Glomerular visceral epithelial cell (primary cell): ENCODE data around the gene ACLY.

Experiments used
- DNase-seq: peaks from one replicate; pipeline ENCODE4 v3.0.0-alpha.2; 2016; ENCODE audit errors: extremely low spot score

Gene ACLY

DNA sequence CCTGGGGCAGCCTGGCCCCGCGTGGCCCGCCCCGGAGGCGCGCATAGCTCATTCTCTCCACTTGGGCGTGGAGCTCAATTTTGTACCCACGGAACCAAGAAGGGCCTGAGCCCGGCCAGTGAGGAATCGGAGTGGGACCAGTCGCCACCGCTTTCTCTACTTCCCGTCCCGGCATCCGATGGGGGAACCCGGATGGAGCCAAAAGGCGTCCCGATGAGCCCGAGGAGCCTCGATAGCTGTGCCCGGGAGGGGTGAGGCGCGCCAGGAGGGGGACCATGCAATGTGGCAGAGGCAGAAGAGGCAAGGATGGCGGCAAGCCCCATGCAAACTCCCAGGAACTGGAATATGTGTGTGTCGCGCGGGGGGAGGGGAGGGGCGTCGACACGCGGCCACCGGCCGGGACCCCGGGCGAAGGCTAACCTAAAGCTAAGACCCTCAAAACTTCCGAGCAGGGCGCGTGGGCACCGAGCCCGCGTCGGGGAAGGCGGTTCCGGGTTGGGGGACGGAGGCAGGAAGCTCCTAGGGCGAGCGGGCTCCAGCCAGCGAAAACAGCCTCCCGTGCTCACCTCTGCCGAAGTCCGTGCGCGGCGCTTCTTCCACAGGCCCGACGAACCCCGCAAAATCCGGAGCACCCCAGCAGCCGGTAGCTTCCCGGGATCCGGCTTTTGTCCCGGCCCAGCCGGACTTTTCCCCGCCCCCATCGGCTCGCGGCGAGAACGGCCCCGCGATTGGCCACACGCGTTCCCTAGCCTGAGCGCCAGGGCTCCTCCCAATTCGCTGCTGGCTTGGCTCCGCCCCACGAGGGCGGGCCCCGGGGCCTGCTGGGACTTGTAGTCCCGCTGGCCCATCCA is at the start of gene ACLY:
ACLY (minus strand) TSS at position 638 of the 851 bp plus-strand sequence. CDS start 5,078 bp downstream, outside the sequence.
- DNase-seq, result peak; percentile 98

DNA sequence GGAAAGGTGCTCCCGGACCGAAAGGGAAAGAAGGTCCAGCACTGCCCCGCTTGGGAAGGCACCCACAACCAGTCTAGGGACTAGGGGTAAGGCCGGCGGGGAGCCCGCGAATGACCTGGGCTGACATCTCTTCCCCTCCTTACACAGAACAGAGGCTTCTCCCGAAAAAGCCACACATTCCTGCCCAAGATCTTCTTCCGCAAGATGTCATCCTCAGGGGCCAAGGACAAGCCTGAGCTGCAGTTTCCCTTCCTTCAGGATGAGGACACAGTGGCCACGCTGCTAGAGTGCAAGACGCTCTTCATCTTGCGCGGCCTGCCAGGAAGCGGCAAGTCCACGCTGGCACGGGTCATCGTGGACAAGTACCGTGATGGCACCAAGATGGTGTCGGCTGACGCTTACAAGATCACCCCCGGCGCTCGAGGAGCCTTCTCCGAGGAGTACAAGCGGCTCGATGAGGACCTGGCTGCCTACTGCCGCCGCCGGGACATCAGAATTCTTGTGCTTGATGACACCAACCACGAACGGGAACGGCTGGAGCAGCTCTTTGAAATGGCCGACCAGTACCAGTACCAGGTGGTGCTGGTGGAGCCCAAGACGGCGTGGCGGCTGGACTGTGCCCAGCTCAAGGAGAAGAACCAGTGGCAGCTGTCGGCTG is 49.3 kb upstream of the ACLY start:
- no peak for DNase-seq

DNA sequence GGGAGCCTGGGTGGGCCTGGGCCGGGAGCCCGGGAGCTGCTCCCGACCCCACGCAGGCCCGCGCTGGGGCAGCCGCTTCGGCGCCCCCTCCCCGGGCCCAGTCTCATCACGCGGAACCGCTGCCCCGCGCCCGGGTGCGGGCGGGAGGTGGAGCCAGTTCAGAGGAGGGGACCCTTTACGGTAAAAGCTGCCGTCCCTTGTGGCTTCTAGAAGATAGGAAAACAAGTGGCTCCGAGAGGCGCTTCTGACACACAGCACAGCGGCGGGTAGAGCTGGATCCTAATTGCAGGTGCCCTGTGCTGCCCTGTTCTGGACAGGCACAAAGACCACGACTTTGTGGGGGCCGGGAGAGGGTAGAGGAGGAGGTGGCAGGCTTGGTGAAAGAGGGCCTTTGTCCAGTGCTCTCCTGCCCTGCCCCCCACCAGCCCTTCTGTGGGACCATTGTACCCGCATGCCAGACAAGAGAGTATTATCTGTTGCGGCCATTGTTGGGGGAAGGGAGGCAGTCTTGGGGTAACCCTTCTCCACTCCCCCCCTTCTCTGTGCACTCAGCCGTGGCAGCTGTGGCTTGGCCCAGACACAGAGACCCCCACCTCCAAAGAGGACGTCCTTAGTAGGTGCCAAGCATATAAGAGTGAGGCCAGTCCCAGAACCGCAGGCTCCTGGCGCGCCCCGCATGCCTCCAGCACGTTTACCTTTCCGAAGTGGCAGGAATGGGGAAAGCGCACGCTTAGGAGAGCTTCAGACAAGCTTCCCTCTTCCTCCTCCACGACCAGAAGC is 48.6 kb upstream of the ACLY start:
- DNase-seq, result peak; percentile 28

DNA sequence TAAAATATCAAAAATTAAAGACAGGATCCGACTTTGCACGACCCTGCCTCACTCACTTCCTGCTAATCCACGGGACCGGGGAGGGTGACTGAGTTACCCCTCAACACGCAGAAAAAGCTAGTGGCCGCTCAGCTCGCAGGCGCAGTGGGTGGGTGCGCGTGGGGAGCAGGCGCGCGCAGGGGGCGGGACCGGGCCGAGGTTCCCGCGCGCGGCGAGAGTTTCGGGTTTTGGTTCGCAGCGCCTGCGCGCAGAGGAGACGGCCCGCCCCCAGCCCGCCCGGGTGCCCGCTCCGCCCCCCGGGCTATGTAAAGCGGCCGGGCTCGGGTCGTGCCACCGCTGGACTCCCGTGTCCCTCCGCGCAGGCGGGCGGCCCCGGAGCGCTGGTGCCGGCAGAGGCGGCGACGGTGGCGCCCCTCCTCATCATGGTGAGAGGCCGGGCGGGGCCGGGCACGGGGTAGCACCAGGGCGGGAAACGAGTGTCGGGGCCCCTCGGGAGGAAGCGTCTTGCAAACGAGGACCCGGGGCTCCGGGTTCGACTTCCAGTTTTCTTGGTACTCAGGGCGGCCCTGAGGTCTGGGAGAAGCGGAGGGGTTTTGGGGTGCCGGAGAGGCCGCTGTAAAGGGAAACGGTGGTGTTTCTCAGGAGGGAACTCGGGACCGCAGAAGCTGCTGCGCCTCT is 47.9 kb upstream of the ACLY start, which contains the start of gene CNP:
CNP (plus strand) TSS at position 333 of the 678 bp plus-strand sequence; CDS start at position 423, 90 bp downstream.
- peak; percentile 92 for DNase-seq

DNA sequence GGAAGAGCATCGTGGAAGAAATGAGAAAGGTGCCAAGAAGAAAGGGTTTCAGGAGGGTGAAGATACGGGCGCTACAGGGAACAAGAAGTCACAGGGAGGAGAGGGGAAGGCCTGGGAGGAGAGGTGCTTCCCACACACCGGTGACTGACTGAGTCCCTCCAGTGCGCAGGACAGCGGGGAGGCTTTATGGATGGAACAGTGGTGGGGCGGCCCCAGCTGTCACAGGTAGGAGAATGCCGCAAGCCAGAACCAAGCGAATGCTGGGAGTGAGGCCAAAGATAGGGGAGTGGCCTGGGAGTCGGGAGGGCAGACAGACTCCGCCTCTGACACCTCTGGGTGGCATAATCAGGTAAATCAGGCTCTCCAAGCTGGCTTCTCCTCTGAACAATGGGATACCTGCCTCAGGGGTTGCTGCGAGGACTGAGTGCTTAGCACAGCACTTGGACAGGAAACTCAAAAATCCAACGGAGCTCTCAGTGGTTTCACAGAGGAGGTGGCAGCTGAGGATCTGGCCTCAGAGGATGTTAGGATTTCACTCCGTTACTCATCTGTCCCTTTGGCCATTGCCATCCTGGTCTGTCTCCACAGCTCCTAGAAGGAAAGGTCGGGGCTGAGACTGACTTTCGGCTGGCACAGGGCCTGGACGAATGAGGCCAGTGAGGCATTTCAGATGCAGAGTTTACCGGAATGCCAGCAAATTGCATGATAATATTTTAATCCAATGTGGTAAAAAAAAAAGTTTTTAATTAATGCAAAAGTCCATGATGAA is 47.1 kb upstream of the ACLY start:
- DNase-seq, result peak; percentile 68

DNA sequence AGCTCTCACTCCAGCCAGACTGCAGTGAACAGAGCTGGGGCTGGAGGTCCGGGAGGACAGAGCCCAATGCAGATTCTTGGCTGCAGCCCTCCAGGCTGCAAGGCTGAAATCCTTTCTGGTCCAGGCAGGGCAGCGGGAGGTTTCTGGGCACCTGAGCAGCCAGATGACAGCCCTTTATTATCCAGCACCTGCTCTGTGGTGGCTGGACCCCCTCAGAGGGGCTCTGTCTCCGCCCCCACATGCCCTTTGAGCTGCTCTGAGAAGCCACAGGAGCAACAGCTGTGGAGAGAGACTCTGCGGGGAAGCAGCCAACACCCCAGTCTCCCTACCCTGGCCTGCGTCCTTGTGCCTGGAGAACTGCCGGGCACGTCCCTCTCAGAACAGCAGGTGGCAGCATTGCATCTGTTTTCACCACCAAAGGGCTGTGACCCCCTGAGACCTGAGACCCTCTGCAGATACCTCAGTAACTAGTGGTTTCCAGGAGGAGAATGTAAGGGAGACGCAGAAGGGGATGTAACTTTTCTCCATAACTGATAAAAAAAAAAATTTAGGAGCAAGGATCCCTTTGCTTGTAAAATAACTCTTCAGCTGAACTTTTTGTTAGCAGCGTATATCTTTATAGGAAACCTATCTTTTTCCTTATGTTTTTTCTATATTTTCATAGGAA is 44.1 kb upstream of the ACLY start:
- peak; percentile 62 for DNase-seq

DNA sequence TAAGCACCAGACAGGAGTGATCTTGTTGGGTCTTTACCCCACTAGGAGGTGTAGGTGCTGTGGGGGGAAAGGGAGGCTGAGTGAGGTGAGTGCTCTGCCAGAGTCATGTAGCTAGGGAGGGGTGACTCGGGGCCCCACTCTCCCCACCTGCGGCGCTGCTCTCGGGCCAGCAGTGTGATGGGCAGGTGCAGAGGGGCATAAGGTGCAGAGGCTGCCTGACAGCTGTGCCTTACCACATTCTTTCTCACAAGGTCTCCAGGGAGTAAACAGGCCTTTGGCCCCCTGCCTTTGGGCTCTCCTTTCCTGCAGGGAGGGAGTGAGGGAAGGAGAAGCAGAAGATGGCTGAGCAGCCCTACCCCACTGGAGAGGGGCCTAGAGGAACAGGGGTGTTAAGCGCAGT is 43.4 kb upstream of the ACLY start:
- no peak for DNase-seq

DNA sequence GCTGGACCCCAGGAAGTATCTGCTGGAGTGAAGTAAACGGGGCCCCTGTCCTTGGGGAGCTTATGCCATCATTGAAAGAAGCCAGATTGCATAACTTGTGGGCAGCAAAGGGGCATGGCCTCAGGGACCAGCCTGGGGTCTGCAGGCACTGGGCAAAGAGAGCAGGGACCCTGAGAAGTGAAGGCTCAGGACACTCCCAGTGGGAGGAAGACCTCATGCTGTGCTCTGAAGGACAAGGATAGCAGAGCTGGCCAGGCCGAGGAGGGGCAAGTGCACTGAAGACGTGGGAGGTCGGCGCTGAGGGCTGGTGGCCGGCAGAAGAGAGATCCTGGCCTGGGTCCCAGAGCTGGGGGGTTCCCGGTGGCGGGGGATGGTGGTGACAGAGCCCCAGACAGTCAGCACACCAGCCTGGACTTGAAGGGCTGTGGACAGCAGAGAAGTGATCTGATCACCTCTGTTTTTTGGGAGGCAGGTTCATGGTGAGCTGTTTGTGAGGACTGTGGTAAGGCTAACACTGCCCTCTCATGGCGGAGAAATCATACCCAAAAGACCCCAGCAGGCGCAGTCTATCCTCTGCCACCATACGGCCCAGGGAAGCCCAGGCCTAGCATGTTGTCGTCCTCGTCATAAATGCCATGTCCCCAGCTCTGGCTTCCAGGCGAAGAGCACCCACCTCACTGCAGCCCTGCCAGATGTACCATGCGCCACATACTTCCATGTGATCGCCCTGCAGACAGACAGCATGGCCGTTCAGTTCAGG is 40.8 kb upstream of the ACLY start:
- peak; percentile 86 for DNase-seq

DNA sequence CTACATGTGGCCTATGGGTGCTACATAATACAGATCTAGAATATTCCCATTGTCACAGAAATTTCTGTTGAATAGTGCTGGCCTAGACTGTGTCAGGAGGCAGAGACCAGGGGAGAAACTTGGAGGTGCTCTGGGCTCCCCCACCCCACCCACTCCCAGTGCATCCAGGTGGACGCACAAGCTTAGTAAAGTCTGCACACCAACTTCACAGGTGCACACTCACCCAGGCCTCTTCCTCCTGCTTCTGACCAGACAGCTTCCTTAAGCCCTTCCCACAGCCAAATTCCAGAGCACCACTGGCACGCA is 40.2 kb upstream of the ACLY start:
- DNase-seq, result no peak

DNA sequence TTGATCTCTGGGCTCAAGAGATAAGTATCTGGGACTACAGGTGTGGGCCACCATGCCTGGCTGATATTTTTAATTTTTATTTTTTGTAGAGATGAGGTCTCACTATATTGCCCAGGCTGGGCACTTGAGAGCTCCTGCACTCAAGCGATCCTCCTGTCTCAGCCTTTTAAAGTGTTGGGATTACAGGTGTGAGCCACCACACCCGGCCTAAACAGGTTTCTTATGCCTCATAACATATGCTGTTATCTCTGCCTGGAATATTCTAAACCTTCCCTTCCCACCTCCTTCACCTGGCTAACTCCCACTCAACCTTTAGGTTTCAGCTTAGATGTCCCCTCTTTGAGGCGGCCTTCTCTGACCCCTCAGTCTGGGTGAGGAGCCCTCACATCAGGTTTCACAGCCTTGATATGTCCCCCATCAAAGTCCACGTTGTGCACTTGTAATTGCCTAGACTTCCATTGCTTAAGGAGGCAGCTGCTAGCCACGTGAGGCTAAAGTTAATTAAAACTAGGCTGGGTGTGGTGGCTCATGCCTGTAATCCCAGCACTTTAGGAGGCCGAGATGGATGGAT is 39.2 kb upstream of the ACLY start:
- no peak for DNase-seq

DNA sequence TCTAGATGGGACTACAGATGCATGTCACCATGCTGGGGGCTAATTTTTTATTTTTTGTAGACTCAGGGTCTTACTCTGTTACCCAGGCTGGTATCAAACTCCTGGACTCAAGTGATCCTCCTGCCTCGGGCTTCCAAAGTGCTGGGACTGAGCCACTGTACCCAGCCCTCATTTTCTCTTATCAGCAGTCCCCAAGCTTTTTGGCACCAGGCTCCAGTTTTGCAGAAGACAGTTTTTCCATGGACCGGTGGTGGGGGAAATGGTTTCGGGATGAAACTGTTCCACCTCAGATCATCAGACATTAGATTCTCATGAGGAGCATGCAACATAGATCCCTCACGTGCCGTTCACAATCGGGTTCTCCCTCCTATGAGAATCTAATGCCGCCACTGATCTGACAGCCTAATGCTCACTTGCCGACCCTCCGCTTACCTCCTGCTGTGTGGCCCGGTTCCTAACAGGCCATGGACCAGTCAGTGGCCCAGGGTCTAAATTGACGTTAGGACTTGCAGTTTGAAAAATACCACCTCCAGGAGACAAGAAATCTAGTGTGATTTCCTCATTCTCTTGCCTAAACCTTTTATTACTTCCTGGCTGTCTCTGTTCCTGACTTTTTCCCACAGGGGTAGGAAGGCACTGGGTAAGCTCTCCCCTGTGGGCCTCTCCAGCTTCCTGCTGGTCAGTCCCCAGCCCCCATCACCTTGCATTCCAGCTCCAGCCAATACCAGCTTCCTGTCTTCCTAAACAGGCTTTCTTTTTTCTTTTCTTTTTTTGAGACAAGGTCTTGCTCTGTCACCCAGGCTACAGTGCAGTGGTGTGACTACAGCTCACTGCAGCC is 38.5 kb upstream of the ACLY start:
- DNase-seq, result peak; percentile 65

DNA sequence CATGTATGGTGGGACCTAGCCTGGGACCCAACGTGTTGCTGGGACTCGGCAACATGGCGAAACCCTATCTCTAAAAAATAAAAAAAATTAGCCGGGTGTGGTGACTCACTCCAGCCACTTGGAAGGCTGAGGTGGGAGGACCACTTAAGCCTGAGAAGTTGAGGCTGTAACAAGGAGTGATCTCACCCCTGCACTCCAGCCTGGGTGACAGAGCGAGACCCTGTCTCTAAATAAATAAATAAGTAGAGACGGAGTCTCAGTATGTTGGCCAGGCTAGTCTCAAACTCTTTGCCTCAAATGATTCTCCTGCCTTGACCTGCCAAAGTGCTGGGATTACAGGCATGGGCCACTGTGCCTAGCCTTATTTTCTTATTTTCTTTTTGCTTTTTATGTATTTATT is 37.8 kb upstream of the ACLY start:
- DNase-seq, result no peak

DNA sequence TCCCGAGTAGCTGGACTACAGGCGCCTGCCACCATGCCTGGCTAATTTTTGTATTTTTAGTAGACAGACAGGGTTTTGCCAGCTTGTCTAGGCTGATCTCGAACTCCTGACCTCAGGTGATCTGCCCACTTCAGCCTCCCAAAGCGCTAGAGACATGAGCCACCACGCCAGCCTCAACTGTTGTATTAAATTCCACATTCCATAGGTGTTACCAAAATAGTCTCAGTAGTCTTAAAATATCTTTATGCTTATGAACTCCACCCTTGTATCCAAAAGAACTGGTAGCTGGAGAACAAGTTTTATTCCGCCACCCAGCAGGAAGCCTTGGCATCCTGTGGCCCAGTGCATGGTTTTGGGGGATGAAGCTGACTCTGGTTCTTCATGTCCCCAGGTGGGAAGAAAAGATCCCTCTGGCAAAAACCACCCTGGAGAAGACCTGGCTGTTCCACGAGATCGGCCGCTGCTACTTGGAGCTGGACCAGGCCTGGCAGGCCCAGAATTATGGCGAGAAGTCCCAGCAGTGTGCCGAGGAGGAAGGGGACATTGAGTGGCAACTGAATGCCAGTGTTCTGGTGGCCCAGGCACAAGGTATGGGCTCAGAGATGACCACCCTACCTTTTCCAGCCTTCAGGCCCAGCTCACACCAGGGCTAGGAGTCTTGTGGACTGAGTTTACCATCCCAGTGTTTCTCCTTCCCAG is 30.2 kb upstream of the ACLY start:
- no peak for DNase-seq

DNA sequence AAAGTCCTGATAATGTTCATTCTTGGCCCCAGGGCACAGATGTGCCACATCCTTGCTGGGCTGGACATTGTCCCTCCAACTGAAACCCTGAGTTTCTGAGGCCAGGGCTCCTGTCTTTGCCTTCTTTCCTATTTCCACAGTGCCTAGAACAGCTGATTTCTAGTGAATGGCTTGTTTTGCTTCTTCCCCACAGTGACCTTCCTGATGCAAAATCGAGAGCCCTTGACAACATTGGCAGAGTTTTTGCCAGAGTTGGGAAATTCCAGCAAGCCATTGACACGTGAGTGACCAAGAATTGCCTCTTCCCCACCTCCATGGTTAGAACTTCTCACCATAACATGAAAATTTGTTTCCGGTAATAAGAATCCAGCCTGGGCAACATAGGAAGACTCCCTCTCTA is 26.2 kb upstream of the ACLY start:
- DNase-seq, result no peak

DNA sequence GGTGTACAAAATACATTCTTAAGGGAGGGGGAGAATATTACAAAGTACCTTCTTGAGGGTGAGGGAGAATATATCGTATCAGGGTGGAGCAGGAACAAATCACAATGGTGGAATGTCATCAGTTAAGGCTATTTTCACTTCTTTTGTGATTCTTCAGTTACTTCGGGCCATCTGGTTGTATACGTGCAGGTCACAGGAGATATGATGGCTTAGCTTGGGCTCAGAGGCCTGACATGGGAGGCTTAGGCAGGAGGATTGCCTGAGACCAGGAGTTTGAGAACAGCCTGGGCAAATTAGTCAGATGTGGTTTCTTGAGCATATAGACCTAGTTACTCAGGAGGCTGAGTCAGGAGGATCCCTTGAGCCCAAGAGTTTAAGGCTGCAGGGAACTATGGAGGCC is 24.7 kb upstream of the ACLY start:
- DNase-seq, result no peak

DNA sequence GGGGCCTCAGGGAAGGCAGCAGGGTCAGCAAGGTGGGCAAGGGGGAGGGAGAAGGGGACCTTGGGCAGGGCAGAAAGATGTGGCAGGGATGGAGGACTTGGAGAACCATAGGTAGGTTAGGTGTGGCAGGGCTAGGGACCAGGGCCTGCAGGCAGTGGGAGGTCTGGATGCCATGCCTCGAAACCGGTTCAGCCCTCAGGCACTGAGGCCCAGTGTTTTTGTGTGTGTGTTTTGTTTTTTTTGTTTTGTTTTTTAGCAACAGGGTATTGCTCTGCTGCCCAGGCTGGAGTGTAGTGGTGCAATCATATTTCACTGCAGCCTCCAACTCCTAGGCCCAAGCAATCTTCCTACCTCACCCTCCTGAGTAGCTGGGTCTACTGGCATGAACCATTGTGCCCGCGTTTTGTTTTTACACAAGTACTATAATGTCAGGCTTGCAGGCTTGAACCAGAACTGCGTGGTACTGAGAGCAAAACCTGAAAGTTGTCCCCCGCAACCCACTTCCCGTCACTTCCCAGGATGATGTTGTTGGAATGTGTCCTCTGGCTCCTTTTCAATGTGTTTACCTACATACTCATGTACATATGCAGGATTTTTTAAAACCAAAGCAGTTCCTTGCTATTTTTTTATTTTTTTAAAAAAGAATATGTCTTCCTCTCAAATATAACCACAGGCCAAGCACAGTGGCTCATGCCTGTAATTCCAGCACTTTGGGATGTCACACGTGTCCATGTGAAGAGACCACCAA is 24.0 kb upstream of the ACLY start:
- no peak for DNase-seq

DNA sequence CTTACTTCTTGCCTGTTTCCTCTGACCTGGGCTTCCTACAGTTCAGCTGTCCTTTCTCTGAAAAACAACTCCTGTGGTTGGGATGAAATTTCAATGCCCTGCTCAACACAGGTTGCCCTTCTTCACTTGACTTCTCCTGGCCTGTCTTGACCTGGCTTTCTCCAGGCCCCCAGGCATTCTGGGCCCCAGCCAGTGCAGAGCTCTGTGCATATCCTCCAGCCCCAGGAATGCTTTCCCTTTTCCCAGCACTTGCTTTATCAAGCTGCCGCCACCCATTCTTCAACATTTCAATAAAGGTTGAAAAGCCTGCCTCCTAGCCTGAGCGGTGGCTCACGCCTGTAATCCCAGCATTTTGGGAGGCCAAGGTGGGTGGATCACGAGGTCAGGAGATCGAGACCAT is 22.4 kb upstream of the ACLY start:
- DNase-seq, result no peak
